GM12872 (cell line): ENCODE results near the gene E2F2.

ENCODE experiments used
- CTCF ChIP-seq: IDR thresholded peaks from 3 replicates; pipeline ENCODE4 v1.5.1; 2011; ENCODE audit warnings: low read depth, mild to moderate bottlenecking, low read length, moderate library complexity; ENCODE audit not compliant: insufficient read depth

Gene E2F2

DNA sequence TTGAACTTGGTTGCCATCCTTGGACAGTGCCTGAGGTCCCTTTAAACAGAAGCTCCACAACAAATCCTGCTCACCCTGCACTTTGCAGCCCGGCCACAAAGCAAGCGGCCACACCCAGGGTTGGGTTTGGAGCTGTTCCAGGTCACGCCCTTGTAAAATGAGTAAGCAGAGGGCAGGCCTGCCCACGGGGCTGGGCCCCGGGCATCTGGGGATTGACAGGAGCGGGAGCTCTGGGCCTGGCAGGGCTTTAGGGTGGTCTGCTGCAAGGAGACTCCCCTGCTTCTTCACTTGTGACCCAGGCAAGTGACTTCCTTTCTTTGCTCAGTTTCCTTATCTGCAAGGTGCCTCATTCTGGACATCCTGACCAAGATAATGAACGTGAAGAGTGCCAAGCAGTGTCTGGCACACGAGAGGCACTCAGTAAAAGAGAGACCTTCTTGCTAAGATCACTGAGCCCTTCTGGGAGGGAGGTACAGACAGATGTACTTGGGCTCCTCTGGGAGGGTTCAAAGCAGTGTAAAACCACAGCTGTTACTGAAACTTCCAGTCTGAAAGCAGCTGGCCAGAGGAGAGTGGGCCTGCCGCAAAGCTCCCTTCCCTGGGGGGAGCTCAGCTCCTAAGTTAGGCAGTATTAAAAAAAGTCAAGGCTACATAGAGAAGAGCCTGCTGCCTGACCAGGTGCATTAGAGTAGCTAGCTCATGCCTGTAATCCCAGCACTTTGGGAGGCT, 2.6 kb downstream of the E2F2 start:
- TF ChIP-seq CTCF, result no peak

- TF ChIP-seq CTCF, result no peak
Measured at GRCh38 chr1:23527900-23528249, 3.2 kb downstream of the E2F2 start.

- TF ChIP-seq CTCF, result no peak
Measured at GRCh38 chr1:23527366-23527765, 3.7 kb downstream of the E2F2 start.

DNA sequence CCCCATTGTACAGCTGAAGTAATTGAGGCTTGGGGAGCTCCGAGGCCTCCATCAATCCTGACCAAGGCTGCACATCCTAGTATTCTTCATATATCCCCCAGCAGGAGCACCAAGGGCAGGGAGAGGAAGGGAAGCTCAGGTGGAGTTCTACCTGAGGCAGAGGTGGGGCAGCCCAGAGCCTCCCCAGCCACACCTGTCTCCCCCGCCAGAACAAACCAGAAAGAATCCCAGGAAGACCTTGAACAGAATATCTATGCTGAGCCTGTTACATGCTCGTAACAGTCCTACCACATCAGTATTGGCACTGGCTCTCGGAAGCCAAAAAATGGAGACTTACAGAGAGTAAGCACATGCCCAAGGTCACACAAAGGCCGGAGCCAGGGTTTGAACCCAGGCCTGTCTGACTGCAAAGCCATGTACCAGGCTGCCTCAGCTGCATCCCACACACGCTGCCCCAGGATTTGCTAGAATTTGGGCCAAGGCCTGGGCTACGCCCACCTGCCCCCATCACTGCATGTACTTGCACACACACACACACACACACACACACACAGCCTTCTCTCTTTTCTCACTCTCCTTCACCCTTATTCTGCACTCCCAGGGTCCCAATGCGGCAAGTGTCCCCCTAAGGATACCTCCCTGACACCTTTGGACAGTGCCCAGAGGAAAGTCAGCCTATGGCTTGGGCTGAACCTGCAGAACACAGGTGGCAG, 4.5 kb downstream of the E2F2 start:
- TF ChIP-seq CTCF, result no peak

DNA sequence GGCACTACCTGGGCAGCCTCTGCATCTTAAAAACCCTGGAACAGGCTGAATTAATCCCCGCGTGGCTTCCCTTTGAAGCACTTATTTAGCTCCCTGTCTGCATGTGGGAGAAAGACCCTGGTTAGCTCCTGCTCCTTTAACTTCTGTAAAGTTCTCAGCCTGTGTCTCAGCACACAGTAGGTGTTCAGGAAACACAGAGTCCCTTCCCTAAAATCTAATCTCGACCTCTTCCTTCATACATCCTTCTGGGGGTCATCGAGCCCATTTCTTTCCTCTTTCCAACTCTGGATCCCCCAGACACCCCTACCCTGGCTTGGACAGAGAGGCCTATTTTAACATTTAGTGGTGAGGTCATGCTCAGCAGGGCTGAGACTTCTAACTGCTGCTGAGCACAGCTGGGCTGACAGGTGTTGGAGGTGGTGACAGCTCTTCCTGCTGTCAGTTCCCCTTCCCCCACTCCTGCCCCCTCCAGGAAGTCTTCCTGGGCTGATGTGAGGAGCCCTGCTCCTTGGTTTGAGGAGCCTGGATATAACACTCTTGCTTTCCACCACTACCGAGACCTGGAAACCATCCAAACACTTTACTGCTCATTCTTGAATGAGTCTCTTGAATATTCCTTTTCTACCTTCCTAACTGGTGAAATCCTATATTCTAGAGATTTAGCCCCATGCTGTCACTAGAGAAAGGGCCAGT, 5.3 kb downstream of the E2F2 start:
- no peak for TF ChIP-seq CTCF

- TF ChIP-seq CTCF, result no peak
Measured at GRCh38 chr1:23524716-23525401, 6.2 kb downstream of the E2F2 start.

DNA sequence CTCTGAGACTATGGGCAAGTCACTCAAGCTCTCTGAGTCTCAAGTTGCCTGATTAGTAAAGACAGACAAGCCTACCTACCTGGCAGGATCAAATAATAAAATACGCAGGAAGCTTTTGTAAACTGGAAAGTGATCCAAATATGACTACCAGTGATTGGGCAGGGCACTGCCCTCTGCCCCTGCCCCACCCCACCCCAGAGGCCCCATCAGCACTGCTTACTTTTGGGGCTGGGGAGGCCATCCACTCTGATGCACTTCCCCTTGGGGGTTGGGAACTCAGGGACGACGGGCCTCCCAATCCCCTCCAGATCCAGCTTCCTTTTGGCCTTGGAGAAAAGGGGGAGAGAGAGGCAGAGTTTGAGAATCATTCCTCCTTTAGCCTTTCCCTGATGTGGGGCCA, 6.9 kb downstream of the E2F2 start:
- no peak for TF ChIP-seq CTCF
